HG02798 (cell line): Measurements from ENCODE around the gene MAFF.
"Not testable (repeated sequence)": the region's sequence is repeated elsewhere in the genome, so short reads cannot be mapped to it uniquely, and the experiment has no call there.

Source experiments
- ATAC-seq: cut with Tn5 transposase; IDR thresholded peaks from one replicate; pipeline ENCODE4 v1.9.1; 2021; ENCODE audit warnings: mild to moderate bottlenecking; ENCODE audit not compliant: unreplicated experiment, poor library complexity

Gene MAFF

DNA sequence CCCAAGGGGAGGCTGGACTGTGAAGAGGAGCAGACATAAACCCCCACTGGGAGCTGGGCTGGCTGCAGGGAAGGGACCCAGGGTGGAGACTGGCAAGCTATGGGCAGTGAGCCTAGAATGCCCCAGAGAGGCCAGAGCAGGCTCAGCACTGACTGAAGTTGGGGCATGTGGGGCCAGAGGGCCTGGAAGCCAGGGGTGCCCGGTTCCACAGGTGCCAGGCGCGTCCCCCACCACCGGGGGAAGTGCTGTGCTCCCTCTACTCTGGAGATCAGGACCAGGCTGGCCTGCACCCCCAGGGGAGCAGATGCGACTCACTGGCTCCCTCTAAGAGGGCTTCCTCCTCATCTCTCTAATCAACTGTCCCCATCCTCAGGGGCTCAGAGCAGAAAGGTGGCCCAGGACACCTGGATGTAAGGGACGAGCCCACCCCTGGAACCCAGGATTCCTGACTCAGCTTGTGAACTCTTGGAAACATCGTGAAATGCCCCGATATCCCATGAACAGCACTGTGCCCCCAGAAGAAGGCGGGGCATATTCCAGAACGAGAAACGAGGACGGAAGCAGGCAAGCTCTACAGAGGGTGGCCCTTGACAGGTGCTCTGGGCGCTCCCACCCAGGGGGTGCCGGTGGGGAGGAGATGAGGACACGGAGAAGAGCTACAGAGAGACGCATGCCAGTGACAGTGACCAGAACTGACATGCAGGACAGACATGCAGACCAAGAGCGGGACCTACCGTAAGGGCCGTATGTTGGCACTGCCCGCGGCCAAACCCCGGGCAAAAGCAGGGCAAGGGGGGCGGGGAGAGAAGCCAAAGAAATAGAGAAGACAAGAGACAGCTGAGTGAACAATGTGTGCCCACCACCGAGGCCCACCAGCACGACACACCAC lies 20.4 kb downstream of the MAFF start:
- ATAC-seq: no peak

DNA sequence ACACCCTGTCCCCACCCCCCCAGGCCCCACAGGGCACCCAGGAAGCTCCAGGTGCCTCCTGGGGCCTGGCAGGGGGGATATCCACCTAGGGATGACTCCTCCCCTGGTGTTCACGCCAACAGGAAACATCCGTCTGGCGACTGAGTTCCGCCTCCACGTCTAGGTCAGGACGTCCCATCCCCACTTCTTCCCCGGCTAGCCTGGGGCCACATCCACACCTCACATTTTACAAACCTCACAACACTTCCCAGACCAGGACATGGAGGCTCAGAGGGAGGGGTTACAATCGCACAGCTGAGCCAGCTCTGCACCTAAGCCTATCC lies 21.0 kb downstream of the MAFF start:
- ATAC-seq: no peak

DNA sequence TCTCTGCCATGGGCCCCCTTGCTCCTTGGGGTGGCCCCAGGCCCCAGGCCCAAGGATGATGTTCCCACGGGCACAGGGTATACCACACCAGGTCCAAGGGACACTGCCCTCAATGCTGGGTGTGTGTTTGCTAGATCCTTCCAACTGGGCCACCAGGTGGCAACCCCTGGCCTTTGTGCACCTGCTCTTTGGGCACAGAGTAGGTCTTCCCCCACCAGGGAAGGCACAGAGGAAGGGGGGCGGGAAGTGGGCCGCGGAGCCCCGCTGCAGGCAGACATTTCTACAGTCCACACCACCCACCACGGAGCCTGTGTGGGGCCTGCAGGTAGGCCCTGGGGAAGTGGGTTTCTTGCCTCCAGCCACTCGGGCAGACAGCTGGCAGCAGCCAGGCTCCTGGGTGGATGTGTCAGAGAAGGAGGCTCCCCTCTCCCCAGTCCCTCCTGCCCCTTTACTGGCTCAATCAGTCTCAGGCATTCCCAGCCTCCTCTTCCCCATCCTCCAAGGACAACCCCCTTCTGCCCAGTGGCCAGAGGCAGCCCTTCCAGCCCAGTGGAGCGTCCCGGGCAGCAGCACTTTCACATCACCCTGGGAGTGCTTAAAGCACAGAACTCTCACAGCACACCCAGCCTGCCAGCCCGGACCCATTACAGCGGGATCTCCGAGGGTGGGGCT lies 21.6 kb downstream of the MAFF start:
- ATAC-seq: no peak

DNA sequence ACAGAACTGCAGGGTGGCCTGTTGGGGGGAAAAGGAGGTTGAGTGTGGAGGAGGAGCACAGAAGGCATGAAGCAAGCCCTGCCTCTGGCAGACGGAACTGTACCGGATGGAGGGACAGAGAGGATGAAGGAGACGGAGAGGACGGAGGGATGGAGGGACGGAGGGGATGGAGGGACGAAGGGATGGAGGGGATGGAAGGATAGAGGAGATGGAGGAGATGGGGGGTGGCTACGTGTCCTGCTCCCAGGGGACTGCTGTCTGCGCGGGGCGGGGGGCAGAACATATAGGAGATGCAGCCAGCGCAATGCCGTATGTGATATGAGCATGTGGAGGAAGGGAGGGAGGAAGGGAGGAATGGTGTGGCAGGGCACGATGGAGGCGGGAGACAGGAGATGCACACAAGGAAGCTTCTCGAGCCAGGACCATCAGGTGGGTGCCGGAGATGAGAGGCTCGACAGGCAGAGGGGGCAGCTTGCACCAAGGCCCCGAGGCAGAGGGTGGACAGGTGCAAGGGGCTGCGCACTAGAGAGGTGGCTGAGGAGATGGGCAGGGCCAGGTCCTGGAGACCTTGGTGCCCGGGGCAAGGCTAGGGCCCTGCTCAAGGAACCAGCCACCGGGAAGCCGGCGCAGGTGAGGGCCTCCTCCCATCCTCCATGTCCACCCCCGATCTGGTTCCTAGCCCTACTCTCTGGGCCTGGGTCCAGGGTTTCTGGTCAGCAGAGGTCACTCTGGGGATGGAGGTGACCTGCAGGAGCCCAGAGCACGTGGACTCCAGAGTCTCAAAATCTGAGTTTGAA lies 25.3 kb downstream of the MAFF start:
- ATAC-seq: no peak

DNA sequence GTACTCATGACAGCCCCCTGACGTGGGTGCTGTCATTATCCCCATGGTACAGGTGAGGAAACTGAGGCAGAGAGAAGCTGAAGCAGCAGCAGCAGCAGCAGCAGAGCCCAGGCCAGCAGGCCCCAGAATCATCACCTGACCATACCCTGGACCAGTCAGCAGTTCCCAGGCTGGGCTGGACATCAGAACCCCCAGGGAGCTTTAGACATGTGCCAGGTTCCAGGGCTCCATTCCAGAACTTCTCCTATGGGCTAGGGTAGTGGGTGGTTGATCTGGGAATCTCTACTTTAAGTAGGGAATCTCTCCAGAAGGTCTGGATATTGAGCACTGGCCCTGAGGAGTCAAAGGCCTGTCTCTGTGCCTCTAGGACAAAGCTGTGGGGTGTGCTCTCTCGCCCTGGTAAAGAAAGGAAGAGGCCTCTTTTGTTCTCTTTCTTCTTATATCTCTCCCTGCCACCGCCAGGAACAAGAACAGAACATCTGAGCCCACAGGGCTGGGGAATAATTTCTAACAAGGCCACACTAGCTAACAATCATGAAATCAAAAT lies 26.6 kb downstream of the MAFF start:
- ATAC-seq: no peak

DNA sequence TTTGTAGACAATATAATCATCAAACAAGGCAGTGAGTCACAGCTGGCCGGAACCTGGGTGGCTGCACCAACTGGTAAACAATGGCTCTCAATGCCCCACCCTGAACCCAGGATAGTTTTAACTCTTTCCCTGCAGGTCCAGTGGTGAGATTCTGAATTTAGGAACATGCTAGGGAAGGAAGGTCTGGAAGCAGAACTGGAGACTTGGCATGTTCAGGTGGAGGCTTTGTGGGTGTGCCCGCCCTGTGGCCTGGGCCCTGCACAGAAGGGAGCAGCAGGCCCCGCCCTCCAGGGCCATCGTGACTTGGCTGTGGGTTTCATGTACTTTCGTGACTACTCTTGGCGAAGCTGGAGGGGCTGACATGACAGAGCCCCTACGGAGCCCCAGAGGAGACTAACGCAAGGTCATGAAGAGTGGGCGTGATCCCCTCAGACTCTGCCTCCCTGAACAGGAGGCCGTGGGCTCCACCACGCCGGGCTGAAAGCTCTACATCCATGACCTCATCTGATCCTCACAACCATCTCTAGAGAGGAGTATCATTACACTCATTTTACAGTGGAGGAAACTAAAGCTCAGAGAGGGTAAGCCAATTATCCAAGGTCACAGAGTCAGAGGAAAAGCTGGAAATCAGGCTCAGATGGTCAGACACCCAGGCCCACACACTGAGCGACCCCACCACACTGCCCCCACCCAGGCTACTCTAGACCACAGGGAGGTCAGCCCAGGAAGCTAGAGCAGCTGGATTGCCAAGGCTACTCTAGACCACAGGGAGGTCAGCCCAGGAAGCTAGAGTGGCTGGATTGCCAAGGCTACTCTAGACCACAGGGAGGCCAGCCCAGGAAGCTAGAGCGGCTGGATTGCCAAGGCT lies 27.3 kb downstream of the MAFF start:
- no peak for ATAC-seq

DNA sequence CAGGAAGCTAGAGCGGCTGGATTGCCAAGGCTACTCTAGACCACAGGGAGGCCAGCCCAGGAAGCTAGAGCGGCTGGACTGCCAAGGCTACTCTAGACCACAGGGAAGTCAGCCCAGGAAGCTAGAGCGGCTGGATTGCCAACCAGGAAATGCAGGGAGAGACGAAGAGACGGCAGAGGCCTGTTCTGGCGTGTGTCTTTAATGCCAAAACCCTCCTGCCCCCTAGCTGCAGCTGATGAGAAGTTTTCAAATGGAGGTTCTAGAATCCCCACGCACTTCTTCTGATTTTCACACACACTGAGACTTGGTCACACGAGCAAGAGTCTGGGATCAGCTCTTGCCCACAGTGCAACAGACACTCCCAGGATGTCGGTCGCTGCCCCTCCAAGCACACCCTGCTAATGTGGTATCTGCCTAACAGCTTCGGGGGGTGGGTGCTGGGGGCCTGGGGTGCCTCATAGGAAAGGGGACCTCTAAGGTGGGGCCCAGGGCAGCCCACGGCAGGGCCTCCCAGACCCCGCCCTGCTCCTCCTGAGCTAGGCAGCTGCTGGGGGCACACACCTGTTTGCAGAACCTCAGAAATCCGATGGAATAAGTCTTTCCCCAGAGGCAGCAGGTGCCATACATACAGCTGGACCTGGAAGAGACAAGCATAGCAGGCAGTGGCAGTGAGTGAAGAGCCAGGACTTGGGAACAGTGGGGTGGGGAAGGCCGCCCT lies 28.5 kb downstream of the MAFF start:
- ATAC-seq: no peak

DNA sequence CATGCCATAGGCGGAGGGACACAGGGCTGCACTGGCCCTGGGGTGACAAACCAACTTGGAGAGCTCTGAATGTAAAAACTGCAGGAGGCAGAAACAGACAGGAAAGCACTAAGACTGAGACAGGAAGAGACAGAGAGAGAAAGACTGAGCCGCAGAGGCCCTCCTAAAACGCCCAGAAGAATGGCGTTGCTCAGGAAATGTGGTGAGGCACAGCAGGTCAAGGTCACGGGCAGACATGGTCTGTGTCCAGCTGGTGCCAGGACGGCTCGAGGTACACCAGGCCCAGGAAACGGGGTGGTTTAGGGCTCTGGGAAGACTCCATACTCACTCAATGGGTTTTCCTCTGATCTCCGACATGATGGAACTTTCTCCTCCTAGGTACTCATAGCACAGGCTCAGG lies 29.1 kb downstream of the MAFF start:
- ATAC-seq: no peak

DNA sequence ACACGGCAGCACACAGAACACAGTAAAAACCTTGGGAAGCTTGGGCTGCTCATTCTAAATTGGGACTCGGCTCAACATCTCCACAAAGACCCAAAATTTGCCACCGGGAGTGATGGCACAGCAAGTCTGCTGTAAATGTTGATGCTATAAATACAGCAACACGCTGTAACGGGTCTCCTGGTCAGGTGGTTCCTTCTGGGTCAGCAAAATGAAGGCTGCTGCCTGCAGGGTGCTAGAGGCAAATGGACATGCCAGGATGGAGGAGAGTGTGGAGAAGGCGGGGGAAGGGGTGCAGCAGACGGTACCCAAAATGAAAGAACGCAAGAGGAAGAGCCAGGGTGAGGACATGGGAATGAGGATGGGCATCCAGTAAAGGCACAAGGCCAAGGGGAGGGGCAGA lies 30.4 kb downstream of the MAFF start:
- no peak for ATAC-seq

DNA sequence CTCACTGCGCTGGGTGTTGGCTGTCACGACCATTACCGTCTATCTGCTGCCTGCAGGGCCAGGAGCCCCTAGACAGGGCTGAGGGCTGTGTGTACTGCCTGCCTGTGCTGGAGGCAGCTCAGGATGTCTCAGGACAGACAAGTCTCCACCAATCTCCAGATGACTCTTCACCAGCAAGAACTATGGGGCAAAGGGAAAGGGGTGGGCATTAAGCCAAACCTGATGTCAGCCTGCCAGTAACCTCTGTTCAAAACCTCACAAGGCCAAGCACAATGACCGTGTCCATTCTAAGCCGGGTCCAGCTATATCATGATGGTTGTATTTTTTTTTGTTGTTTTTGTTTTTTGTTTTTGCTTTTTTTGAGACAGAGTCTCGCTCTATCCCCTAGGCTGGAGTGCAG lies 31.6 kb downstream of the MAFF start:
- ATAC-seq: no peak

DNA sequence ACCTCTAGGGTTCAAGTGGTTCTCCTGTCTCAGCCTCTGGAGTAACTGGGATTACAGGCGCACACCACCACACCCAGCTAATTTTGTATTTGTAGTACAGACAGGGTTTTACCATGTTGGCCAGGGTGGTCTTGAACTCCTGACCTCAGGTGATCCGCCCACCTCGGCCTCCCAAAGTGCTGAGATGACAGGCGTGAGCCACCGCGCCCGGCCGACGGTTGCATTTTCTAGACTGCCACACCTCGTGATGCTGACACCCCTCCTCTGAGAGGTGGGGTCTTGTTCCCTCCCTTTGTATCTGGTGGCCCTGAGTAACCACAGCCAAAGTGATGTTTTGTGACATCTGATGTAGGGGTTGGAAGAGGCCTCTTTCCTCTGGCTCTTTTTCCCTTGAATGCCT lies 32.1 kb downstream of the MAFF start:
- ATAC-seq: not testable (repeated sequence)

DNA sequence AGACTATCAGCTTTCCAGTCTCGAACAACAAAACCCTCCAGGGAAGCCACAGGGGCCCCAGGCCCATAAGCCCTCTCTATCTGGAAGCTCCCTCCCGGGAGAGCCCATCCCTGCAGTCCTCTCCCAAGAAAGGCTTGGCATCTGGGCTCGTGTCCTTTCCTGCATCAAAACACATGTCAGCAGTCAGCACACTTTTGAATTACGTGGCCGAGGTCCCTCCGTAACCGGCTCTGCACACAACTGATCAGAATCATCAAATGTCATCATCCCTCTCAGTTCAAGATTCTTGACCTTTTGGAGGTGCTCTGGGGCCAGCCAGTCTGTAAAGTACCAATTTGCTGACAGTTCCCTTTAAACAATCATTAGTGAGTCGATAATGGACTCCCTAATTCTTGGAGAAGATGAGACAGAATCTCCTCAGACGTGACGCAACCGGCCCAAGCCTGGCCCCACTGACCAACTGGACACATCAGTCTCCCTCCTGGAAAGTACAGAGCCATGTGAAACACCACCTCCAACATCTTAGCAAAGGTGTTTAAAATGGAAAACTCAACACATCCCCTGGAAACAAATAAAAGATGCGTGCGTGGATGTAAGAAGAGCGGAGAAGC lies 33.6 kb downstream of the MAFF start:
- no peak for ATAC-seq

DNA sequence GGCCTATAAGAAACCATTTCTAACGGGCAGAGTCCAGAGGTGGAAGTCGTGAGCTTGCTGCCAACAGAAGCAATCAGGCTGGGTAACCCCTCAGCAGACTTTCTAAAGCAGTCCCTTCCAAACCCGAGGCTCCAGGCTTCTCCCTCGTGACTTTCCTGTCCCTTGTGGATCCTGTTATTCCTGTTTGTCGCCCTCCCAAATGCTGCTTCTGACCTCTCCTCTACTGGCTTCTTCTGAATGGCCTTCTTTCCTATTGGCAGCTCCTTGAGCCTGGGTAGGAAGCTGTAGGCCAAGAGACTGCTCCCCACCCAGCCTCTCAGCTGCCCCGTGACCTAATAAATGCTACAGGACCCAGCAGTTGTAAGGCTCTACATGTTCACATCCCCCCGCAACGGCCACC lies 35.0 kb downstream of the MAFF start:
- ATAC-seq: no peak

DNA sequence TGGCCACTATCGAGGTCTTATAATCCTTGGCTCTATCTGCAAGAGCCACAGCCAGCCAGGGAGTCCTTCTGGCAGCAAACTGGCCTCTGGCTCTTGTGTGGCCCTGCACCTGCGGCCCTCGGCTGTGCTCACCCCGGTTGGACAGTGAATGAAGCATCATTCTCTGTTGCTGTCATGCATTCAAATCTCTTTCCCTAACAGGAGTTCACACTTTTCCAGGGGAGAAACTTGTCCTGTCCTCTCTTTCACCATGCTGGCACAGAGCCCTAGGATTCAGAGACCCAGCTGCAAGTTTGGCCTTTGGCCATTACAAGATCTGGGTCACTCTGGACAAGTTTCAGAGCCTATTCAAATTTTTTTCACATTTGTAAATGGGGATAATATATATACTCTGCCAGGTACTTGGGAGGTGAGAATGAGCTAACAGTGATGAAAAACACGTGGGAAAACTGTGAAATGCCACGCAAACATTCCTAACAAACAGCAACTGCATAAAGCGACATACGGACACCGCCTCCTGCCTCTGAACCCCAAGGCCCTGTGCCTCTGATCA lies 36.8 kb downstream of the MAFF start:
- no peak for ATAC-seq

DNA sequence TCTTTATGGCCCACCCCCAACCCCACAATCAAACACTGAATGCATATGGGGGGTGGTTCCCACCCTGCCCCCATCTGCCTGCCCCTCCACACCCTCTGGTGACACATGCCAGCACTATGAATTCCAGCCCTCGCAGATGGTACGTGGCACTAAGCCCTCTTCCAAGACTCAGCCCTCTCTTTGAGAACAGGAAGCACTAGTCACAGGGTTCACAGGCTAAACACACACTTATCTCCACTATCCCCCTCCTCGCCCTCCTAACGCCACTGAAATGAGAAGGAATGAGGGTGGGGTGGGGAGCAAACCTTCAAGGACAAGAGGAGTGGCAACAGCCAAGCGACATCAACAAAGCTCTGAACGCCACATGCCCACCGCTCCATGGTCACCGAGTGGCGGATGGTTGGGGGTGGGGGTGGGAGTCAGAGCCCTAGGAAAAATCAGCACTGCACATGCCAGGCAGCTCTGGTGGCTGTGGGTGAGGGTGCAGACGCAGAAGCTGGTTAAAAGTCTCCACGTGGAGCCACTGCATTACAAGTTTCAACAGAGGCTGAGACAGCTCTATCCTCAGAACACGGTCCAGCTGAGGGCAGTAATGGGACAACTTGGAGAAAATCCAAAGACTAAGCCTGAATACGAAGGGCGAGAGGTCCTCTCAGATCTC lies 37.4 kb downstream of the MAFF start:
- no peak for ATAC-seq

DNA sequence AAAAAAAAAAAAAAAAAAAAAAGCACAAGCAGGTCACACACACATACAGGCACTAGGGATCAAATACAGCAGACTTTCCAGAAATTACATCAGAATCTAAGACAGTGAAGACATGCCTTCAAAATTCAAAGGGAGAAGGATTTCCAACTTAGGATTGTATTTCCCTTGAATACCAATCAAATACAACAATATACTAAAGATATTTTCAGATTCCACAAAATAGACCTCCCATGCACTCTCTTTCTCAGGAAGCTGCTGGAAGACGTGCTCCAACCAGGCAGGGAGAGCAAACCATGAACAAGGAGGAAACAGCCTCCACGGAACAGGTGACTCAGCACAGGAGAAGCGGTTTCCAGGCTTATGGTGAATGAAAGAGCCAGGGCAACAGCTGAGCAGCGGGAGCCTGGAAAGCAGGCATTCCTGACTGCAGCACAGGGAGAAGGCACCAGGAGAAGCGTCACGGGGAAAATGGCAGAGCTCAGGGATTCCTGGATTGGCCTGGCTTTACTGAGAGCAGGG lies 39.0 kb downstream of the MAFF start:
- ATAC-seq: no peak

DNA sequence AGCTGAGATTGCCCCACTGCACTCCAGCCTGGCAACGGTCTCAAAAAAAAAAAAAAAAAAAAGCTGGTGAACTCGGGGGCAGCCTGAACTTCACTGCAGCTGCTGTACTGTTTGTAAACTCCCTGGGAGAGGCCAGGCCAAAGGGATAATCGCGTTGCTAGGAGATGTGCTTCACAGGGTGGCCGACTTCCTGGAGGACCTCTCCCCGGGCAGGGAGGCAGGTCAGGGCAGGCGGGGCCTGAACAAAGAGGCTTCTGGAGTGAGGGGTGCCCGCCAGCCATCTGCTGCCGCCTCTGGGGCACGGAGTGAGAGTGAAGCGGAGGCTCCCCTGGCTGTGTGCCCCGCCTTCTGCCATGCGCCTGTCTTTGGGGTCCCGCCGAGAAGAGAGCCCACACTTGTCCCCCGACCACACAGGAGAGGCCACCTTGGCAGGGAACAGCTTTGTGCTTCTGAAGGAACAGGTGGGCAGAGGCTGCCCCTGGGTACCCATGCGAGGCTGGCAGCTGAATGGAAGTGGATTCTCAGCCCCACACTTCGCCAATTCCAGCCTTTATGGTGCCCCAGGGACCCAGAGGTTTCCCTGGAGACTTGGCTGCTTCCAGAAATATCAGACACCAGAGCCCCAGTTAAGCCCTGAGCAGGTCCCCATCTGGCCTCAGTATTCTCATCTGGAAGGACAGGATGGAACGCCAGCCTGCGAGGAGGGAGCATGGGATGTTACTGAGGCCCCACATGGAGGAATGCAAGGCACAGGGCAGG lies 41.4 kb downstream of the MAFF start:
- ATAC-seq: no peak
